Heart left ventricle (tissue), 16 donors: ENCODE results near the gene JKAMP. TPM values are rescaled to one million over a fixed set of nuclear protein-coding genes. Genes with fewer than 3 reads are reported as not detected.
A peak's percentile ranks its signal among the peaks of the same experiment; 100 is the strongest.

Source experiments
- ATAC-seq, 4 donors: fragments of 200-7000 bp; cut with Tn5 transposase; one replicate each; pipeline ENCODE4 v1.9.1; 2020 to 2022; ENCODE audit warnings: moderate library complexity in 4 of 4, mild to moderate bottlenecking in 3 of 4, moderate number of reproducible peaks in 1 of 4
- DNase-seq, 5 donors: peaks; one replicate each; pipeline ENCODE4 v3.0.0-alpha.2; 2020
- H3K27ac ChIP-seq, 12 donors: fragments of 200-600 bp; sonication (generic) in 4 of 12; one replicate each; pipeline versions ENCODE4 v1.5.0 to v1.8.0; 2016 to 2022; ENCODE audit warnings: mild to moderate bottlenecking in 2 of 12
- H3K27me3 ChIP-seq, 9 donors: fragments of 200-600 bp; sonication (generic) in 2 of 9; one replicate each; pipeline versions ENCODE4 v1.5.1 to v1.8.0; 2016 to 2022; ENCODE audit warnings: mild to moderate bottlenecking in 3 of 9
- H3K36me3 ChIP-seq, 9 donors: fragments of 200-600 bp; sonication (generic) in 2 of 9; one replicate each; pipeline versions ENCODE4 v1.5.0 to v1.8.0; 2018 to 2022; ENCODE audit warnings: mild to moderate bottlenecking in 2 of 9
- H3K4me1 ChIP-seq, 12 donors: fragments of 200-600 bp; sonication (generic) in 4 of 12; one replicate each; pipeline versions ENCODE4 v1.5.0 to v1.8.0; 2016 to 2022; ENCODE audit warnings: mild to moderate bottlenecking in 3 of 12
- H3K4me3 ChIP-seq, 12 donors: fragments of 200-600 bp; sonication (generic) in 4 of 12; one replicate each; pipeline versions ENCODE4 v1.5.0 to v1.8.0; 2017 to 2022; ENCODE audit warnings: mild to moderate bottlenecking in 9 of 12, moderate library complexity in 4 of 12
- H3K9me3 ChIP-seq, 12 donors: fragments of 200-600 bp; sonication (generic) in 4 of 12; one replicate each; pipeline versions ENCODE4 v1.5.0 to v1.8.0; 2016 to 2022; ENCODE audit warnings: mild to moderate bottlenecking in 1 of 12
- CTCF ChIP-seq, 12 donors: fragments of 200-600 bp; sonication (generic) in 4 of 12; IDR thresholded peaks; one replicate each; pipeline versions ENCODE4 v1.5.0 to v1.8.0; 2018 to 2022; ENCODE audit warnings: antibody characterized with exemption in 12 of 12, mild to moderate bottlenecking in 5 of 12
- POLR2A ChIP-seq, 2 donors: fragments of 450-650 bp; IDR thresholded peaks; one replicate each; pipeline ENCODE4 v1.6.1; 2017; ENCODE audit warnings: antibody characterized with exemption in 2 of 2, mild to moderate bottlenecking in 2 of 2, moderate library complexity in 2 of 2
- WGBS, 4 donors: extraction: QIAGEN DNeasy Blood & Tissue Kit in 2 of 4; methylation state at CpG; one replicate each; pipeline versions ENCODE4 v1.1.5 to v1.1.7; 2013 to 2018; 5-methylcytosine and 5-hydroxymethylcytosine counted together
- intact Hi-C, 10 donors: fragments of 100-400 bp; cut with DNase I; formaldehyde crosslinking; loops; one replicate each; pipeline versions ENCODE4 v1.11.1 to v1.14.2; 2022
- polyA plus RNA-seq, 2 donors: library from polyadenylated mRNA; stranded (reverse); fragments of 200-250 nt; gene quantifications; one replicate each; pipeline ENCODE4 v1.2.3, GENCODE V29; 2013
- total RNA-seq, 9 donors: library from RNA; depleted of rRNA in 2 of 9; stranded (reverse); fragments of >200 nt in 2 of 9; fragmentation: NEBNext Ultra II Directional in 3 of 9; extraction: Animal tissue kit (Norgen Biotek cat#: 25700) in 3 of 9; gene quantifications; one replicate each; pipeline versions ENCODE4 v1.1.0 to v1.2.4, GENCODE V29; 2016 to 2023
- donor health status: ischemic (EF 13 %, LVEDD 7.1; RV severe dilation, severe dysfunction).
- donor health status: healthy with polysubstance abuse.
- donor health status: DM: no; HTN: yes; CAD: no.
- donor health status: DM: no; HTN: no; CAD: no.
- donor health status: ischemic (EF 25% LVEDD 6.9; RV normal size, moderate dysfunction).
- donor health status: ischemic (EF 25% LVEDD 5.7; RV mildly dilated, moderate dysfunction).
- donor health status: healthy.
- donor health status: DM: yes; HTN: yes; CAD: no.
- donor health status: ischemic (EF 35%, LVEDD 5.7; RV mildly dilated, moderate dysfunction).
- donor health status: nonischemic (EF 11% LVEDD 7.7; RV severe dilation, severe dysfunction).
- donor health status: DM: yes; HTN: yes; CAD: no.
- donor health status: PGD.
- donor health status: ischemic (EF 29% LVEDD 5.4; RV normal size, mild dysfunction).
- donor health status: nonischemic (EF 23%, LVEDD 6.1; RV moderate dilation, normal function).

JKAMP gene
- total and polyA plus RNA-seq, 11 donors: 11.4 to 52.9 (median 31.2) TPM

- peaks cover 0 to 42% (median 30%) of the 10 kb centered on the region in 9 donors for H3K36me3 ChIP-seq
- no peaks in the 10 kb centered on the region for H3K9me3 ChIP-seq
- peak overlapping the region in 2 of 12 donors; percentile 5 to 14 for H3K27ac ChIP-seq
- no peak for TF ChIP-seq POLR2A (IDR thresholded peaks at IDR 0.05)
- no peak for TF ChIP-seq CTCF (IDR thresholded peaks at IDR 0.05)
- no peaks in the 10 kb centered on the region for H3K27me3 ChIP-seq
- ATAC-seq: no peak
- DNase-seq: no peak
- intact Hi-C loops: loop anchor here in 2 of 10 donors (10.0 kb wide), 3 partner anchors 615 to 705 kb away; partner anchors contain the start of genes DHRS7 (in 1 of the 2) and PCNX4 (in 1 of the 2)
- H3K4me1 ChIP-seq: peaks cover 0 to 50% (median 34%) of the 10 kb centered on the region in 12 donors
- WGBS, 4 donors: 25 to 51% (median 40%) methylated on average over 1 of the region's 1 CpG
- H3K4me3 ChIP-seq: no peak overlapping the region
Measured at GRCh38 chr14:59480166-59480565, 4.2 kb upstream of the JKAMP start.

DNA sequence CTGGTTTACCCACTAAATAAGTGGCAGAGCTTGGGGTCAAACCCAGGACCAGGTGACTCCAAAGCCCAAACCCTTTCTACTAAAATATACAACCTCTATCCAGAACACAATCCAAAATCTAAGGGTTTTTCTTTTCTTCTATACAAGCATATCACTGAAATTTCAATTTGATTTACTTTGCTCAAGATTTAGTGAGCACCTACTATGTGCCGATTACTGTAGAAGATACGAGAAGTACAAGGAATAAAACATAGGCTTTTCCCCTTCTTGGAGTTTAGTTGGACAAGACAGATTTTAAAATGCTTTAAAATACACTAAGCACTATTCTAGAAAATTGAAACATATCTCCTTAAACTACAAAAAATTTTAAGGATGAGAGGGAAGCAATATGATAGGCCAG lies 2.9 kb upstream of the JKAMP start:
- peaks cover 3 to 59% (median 44%) of the 10 kb centered on the region in 12 donors for H3K4me1 ChIP-seq
- H3K27ac ChIP-seq: peak overlapping the region in 2 of 12 donors; percentile 95 to 97
- TF ChIP-seq CTCF (IDR thresholded peaks at IDR 0.05) (no peak), POLR2A (IDR thresholded peaks at IDR 0.05) (no peak)
- H3K36me3 ChIP-seq: peaks cover 0 to 30% (median 17%) of the 10 kb centered on the region in 9 donors
- DNase-seq: no peak
- 92 to 98% (median 98%) methylated on average over 2 of the region's 2 CpGs for WGBS, 4 donors
- intact Hi-C loops: loop anchor here in 2 of 10 donors (10.0 kb wide), 3 partner anchors 613 to 703 kb away; partner anchors contain the start of genes DHRS7 (in 1 of the 2) and PCNX4 (in 1 of the 2)
- ATAC-seq: no peak
- H3K4me3 ChIP-seq: peak overlapping the region in 2 of 12 donors; percentile 89 to 90
- H3K9me3 ChIP-seq: no peaks in the 10 kb centered on the region
- H3K27me3 ChIP-seq: no peaks in the 10 kb centered on the region

DNA sequence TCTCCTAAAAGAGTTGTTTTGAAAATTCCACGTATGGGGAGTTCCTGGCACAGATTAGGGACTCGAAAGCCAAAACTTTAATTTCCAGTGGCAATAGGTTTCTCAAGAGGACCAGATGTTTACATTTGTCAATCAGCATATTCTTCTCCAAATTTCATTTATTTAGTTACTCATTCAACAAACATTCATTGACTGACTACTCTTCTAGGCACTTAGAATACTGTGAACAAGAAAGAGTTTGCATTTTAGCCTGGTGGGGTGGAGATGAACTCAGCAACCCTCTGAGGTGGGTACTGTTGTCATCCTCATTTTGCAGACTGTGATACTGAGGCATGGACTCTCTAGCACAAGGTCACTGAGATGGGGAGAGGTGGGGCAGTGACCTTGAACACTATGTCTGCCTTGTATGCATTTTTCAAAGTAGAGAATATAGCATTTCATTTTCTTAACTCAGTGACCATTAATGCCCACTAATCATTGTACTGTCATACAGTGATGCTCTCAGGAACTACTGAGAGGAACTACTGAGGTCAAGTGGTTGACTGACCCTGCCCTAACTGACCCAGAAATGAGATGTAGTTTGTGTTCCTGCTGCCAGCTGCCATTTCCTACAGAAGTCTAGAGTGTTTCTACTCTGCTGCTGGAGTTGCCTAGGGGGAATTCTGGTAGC lies 2.3 kb upstream of the JKAMP start:
- peaks cover 3 to 65% (median 47%) of the 10 kb centered on the region in 12 donors for H3K4me1 ChIP-seq
- no peaks in the 10 kb centered on the region for H3K9me3 ChIP-seq
- intact Hi-C loops: loop anchor here in 2 of 10 donors (10.0 kb wide), 3 partner anchors 613 to 703 kb away; partner anchors contain the start of genes DHRS7 (in 1 of the 2) and PCNX4 (in 1 of the 2)
- WGBS, 4 donors: 60 to 77% (median 67%) methylated on average over 2 of the region's 2 CpGs
- H3K27ac ChIP-seq: peak overlapping the region in 10 of 12 donors; percentile 91 to 97 (median 96)
- peak overlapping the region in 9 of 12 donors; percentile 80 to 94 (median 89) for H3K4me3 ChIP-seq
- ATAC-seq (no peak), DNase-seq (no peak)
- peaks cover 0 to 24% (median 16%) of the 10 kb centered on the region in 9 donors for H3K36me3 ChIP-seq
- no peaks in the 10 kb centered on the region for H3K27me3 ChIP-seq
- no peak for TF ChIP-seq POLR2A (IDR thresholded peaks at IDR 0.05)
- no peak for TF ChIP-seq CTCF (IDR thresholded peaks at IDR 0.05)
